CD1c-positive myeloid dendritic cell (primary cell): ENCODE results near the gene DRD4.

ENCODE experiments used
- DNase-seq: peaks from one replicate; pipeline ENCODE4 v3.0.0-alpha.2; 2016; ENCODE audit errors: extremely low spot score

Gene DRD4

GRCh38 chr11:621838-622237, 15.2 kb upstream of the DRD4 start:
- no peak for DNase-seq

DNA sequence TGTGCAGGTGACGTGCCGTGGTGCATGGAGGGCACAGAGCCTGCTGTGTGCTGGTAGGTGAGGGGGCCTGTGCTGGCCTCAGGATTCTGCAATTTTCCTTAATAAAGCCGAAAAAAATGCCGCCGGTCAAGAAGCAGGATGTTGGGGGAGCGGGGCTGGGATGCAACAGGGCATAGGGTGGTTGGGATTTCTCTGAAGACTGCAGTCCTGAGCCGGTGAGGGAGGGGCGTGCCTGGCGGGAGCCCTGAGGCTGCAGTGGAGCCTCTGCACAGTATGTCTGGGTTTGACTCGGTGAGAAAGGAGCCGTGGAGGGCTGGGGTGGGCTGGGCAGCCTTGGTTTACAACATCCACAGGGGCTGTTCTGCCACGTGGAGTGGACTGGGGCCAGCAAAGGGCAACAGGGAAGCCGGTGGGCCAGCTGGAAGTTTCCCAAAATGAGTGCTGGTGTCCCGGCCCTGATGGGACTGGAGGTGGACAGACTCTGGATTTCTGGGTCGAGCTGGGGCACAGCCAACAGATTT, 13.7 kb upstream of the DRD4 start:
- DNase-seq: no peak

GRCh38 chr11:623999-624704, 12.9 kb upstream of the DRD4 start:
- no peak for DNase-seq

DNA sequence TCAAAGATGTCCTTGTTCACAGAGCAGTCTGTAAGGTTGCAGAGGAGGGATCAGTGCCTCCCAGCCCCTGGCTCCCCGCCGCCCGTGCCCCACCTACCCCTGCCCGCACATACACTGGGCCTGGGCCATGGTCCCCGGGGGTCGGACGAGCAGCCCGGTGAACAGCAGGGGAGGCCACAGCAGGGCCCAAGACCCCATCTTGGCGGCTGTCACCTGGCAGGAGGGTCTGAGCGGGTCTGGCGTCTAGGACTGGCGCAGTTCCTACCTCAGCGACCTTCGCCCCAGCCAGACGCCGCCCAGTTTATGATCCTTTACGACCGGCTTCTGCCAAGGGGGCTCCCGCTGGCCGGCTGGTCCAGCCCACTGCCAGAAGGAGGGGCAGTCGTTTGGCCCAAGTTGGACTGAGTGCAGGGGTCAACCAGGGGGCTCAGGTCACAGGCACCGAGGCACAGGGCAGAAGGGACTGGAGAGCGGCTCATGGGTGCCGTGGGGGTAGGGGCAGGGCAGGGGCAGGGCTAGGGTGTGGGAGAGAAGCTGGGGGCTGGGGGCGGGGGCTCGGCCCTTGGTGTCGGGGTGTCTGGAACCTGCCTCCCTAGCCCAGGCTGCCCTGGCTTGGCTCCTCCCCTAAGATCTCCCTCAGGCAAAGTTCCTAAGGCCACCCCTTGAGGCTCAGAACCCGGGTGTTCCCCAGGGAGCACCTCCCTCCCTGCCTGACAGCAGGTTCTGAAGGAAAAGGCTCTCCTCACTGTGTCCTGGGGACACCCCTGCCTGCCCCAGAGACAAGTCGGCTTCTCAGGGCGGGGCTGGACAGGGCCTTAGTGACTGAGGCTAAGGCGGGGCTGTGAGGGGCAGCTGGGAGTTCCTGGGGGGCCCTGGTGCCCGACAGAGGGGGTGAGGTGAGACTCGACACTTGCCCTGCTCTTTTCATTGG, 12.1 kb upstream of the DRD4 start, which contains the start of gene CDHR5:
CDHR5 (minus strand) TSS at position 251 of the 931 bp plus-strand sequence; CDS start at position 198, 53 bp downstream.
- no peak for DNase-seq

DNA sequence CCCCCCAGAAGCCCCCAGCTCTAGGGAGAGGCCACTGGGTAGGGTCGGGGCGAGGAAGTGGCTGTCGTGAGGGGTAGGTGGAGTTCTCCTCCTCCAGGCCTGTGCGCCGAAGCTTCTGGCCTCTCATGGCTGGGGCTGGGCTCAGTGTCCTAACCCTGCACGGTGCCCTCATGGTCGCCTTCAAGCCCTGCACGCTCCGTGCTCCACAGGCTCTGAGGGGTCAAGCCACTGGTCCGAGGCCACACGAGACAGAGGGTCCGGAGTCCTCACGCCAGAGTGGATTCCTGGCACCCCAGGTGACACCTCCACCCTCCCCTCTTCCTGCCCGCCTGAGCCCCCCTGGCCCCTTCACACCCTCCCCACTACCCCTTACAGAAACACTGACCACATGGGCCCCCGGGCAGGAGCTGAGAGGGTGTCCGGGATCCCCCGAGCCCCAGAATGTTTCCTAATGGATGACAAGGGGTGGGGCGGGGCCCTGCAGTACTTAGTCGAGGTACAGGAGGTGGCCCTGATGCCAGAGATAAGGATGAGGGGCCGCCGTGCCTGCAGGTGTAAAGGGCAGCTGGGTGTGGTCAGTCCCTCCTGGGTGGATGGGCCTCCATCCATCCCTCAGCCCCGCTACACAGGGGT, 11.3 kb upstream of the DRD4 start:
- DNase-seq: no peak

DNA sequence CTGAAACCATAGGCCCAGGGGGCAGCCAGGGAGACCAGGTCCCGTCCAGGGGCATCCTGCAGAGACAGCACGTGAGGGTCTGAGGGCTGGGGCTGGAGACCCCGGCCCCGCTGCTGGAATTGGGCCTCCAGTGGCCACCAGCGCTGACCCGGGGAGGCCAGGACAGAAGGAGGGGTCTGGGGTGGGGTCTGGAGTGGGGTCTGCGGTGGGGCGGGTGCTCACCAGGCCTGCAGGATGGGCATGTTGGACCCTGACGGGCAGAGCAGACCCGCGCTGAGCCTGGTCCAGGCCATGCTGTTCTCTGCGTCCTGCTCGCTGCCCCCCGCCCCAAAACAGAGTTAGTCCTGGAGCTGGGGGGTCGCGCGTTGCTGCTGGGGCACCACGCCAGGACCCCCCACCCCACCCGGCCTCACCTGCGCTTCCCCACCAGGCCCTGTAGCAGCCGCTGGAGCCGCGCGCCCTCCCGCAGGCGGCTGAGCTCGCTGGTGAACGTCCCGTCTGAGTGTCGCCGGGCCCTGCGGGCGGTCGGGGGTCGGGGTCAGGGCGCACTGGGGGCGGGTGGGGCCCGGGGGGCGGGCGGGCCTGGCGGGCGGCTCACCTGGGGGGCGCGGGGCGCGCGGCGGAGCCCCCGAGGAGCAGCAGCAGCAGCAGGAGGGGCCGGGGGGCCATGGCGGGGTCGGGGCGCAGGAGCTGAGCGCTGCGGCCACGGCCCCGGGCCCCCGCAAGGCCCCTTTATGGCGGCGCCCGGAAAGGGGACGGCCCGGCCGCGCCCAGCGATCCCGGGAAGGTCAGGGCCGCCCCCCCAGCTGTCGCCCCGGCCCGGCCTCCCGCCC, 10.4 kb upstream of the DRD4 start, which contains the start of gene SCT:
SCT (minus strand) TSS at position 707 of the 833 bp plus-strand sequence; CDS start at position 669, 38 bp downstream.
- DNase-seq: no peak

GRCh38 chr11:627308-627576, 9.8 kb upstream of the DRD4 start:
- DNase-seq: no peak

DNA sequence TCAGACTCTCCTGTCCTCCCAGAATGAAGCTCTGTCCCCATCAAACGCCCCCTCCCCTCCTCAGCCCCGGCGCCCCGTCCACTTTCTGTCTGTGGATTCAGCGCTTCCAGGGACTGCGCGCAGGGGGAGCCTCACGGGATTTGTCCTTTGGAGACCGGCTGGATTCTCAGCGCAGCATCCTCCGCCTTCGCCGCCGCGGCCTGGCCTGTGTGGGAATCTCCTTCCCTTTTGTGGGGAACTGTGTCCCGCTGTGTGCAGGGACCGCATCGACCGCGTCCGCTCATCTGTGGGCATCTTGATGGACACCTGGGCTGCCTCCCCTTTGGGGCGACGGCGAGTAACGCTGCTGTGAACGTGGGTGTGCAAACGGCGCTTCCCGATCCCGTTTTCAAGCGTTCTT, 9.0 kb upstream of the DRD4 start:
- no peak for DNase-seq

GRCh38 chr11:629237-629583, 7.9 kb upstream of the DRD4 start:
- no peak for DNase-seq

- DNase-seq: no peak
These were observed 6.2 kb upstream of the DRD4 start for GRCh38 chr11:630871-631270.

GRCh38 chr11:635945-636510, 1.0 kb upstream of the DRD4 start:
- DNase-seq: no peak

- DNase-seq: no peak
These were observed 194 bp downstream of the DRD4 start for GRCh38 chr11:637333-637592.

GRCh38 chr11:637593-638521, 788 bp downstream of the DRD4 start:
- no peak for DNase-seq

- no peak for DNase-seq
These were observed 1.7 kb downstream of the DRD4 start for GRCh38 chr11:638631-639331.

- no peak for DNase-seq
These were observed 2.4 kb downstream of the DRD4 start for GRCh38 chr11:639332-639955.

GRCh38 chr11:640021-640706, 3.1 kb downstream of the DRD4 start:
- DNase-seq: peak; percentile 53

DNA sequence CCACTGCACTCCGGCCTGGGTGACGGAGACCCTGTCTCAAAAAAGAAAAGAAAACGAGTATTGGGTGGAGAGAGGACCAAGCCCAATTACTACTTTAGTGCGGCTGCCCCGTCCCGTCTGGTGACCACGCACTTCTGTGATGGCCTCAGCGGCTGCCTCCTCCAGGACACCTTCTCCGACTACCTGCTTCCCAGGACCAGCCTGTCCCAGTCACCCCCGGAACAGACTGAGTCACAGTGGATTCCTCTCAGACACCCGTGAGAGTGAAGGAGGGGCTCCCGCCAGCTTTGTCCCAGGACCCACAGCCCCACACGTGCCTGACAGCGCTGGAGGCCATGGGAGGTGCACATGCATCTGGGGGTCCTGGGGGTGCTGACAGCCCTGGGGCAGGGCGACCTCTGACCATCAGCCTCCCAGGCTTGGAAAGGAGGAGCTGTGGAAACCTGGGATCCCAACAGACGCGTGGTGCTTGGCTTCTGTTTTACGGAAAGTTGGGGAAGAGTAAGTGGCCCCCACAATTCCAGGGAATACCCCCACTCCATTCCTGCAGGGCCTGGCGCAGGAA, 4.8 kb downstream of the DRD4 start:
- no peak for DNase-seq

- DNase-seq: no peak
These were observed 6.3 kb downstream of the DRD4 start for GRCh38 chr11:643366-643765.
